GM19239 (cell line): ENCODE data around the gene CPA5.

Source experiments
- DNase-seq: peaks from one replicate; pipeline ENCODE4 v3.0.0; 2011; ENCODE audit warnings: low spot score; ENCODE audit not compliant: insufficient read length
- FAIRE-seq: peaks from 2 replicates; lab custom pipeline; 2011; peaks lifted over from hg19 to GRCh38; lab: Jason Lieb, UNC

CPA5 gene

GRCh38 chr7:130393101-130393561 lies 48.5 kb downstream of the CPA5 start:
- no peak for FAIRE-seq
- DNase-seq: no peak

- FAIRE-seq (peak; percentile 45), DNase-seq (no peak)
Observed at GRCh38 chr7:130393841-130394411, 49.3 kb downstream of the CPA5 start.

- DNase-seq (no peak), FAIRE-seq (peak; percentile 21)
Observed at GRCh38 chr7:130394421-130395195, 50.0 kb downstream of the CPA5 start.

- FAIRE-seq: no peak
- no peak for DNase-seq
Observed at GRCh38 chr7:130395421-130395820, 50.8 kb downstream of the CPA5 start.

- no peak for DNase-seq
- no peak for FAIRE-seq
Observed at GRCh38 chr7:130396109-130396508, 51.5 kb downstream of the CPA5 start.

- no peak for FAIRE-seq
- no peak for DNase-seq
Observed at GRCh38 chr7:130397051-130397757, 52.6 kb downstream of the CPA5 start.

GRCh38 chr7:130397758-130398073 lies 53.1 kb downstream of the CPA5 start:
- no peak for DNase-seq
- FAIRE-seq: no peak

GRCh38 chr7:130398526-130399090 lies 54.0 kb downstream of the CPA5 start:
- FAIRE-seq (no peak), DNase-seq (no peak)

GRCh38 chr7:130400120-130400572 lies 55.5 kb downstream of the CPA5 start:
- no peak for DNase-seq
- FAIRE-seq: no peak

GRCh38 chr7:130401101-130401500 lies 56.5 kb downstream of the CPA5 start:
- FAIRE-seq: no peak
- DNase-seq: no peak

GRCh38 chr7:130401578-130401977 lies 57.0 kb downstream of the CPA5 start:
- no peak for FAIRE-seq
- no peak for DNase-seq

- DNase-seq: no peak
- FAIRE-seq: no peak
Observed at GRCh38 chr7:130405003-130405402, 60.4 kb downstream of the CPA5 start.

GRCh38 chr7:130409067-130409711 lies 64.6 kb downstream of the CPA5 start:
- DNase-seq: no peak
- no peak for FAIRE-seq

GRCh38 chr7:130409712-130410072 lies 65.1 kb downstream of the CPA5 start:
- DNase-seq (no peak), FAIRE-seq (no peak)

GRCh38 chr7:130410868-130411541 lies 66.4 kb downstream of the CPA5 start:
- DNase-seq: no peak
- FAIRE-seq: no peak

- DNase-seq: no peak
- no peak for FAIRE-seq
Observed at GRCh38 chr7:130413201-130413600, 68.6 kb downstream of the CPA5 start.

- FAIRE-seq: no peak
- DNase-seq: no peak
Observed at GRCh38 chr7:130415006-130415405, 70.4 kb downstream of the CPA5 start.

GRCh38 chr7:130417213-130417612 lies 72.6 kb downstream of the CPA5 start:
- FAIRE-seq: no peak
- no peak for DNase-seq

GRCh38 chr7:130418306-130418705 lies 73.7 kb downstream of the CPA5 start:
- DNase-seq (no peak), FAIRE-seq (no peak)
